ENCODE data around the gene DDX28. TPM values are rescaled to one million over a fixed set of nuclear protein-coding genes. Genes with fewer than 3 reads are reported as not detected.
A peak's percentile ranks its signal among the peaks of the same experiment; 100 is the strongest.

DDX28 gene
- polyA plus RNA-seq, 3 donors, result 14.7 to 42.9 (median 27.7) TPM

DNA sequence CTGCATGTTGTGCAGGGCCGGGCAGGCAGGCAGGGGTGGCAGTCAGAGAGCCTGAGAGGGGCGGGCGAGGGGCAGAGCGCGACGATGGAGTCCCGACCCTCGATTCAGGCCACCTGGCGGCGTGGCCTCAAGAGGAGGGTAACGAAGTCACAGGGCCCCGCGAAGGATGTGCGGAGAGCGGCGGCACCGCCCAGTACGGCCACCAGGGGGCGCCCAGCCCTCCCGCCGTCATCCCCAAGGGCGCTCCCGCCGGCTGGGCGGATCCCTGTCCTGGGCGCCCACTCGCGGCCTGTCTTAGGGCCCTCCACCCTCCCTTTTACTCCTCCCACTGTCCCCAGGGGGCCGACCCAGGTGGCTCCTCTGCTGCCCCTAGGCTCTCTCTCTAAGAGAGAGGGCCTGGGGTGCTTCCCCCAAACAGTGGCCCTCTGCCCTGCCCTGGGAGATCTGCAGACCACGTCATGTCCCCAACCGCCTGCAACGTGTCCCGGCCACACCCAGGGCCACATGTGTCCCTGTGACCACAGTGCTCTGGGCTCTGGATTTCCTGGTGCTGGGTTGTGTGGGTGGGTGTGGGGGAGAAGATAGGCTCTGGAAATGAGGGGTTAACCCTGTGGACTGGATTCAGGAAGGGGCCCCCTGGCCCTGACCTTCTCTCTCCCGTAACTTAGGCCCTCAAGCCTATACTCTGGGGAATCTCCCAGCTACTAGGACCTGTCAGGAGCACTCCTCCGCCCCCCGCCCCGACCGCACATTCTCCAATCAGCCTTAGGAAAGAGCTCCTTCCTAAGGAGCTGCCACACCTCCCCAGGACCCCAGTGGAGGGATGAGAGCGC is 29.6 kb downstream of the DDX28 start:
- peaks cover 63 to 70% of the 10 kb centered on the region in 2 donors for H3K4me1 ChIP-seq (ENCODE audit: control insufficient read depth in 1 of 2, insufficient read depth in 2 of 2, low read length in 2 of 2)

DNA sequence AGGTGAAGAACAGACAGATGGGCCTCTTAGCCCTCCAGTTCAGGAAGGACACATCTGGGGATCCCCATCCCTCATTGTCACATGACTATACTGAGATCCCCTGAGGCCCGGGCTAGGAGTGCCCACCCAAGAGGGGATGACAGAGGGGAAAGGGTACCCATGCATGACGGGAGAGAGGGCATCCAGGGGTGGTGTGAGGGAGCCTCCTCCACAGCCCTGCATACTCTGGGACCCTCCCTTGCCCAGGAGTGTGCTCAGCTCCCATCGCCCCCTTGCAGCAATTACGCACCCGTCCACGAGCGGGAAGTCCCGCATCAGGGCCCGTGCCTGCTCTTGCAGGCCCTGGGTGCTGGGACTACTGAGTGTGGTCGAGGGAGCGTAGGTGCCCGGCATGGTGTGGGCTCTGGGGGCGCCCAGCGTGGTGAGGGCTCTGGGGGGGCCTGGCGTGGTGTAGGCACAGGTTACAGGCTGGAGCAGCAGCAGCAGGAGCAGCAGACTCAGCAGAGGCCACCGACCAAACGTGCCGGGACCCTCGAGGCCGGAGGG is 30.3 kb downstream of the DDX28 start:
- TF ChIP-seq, protein P1, sequence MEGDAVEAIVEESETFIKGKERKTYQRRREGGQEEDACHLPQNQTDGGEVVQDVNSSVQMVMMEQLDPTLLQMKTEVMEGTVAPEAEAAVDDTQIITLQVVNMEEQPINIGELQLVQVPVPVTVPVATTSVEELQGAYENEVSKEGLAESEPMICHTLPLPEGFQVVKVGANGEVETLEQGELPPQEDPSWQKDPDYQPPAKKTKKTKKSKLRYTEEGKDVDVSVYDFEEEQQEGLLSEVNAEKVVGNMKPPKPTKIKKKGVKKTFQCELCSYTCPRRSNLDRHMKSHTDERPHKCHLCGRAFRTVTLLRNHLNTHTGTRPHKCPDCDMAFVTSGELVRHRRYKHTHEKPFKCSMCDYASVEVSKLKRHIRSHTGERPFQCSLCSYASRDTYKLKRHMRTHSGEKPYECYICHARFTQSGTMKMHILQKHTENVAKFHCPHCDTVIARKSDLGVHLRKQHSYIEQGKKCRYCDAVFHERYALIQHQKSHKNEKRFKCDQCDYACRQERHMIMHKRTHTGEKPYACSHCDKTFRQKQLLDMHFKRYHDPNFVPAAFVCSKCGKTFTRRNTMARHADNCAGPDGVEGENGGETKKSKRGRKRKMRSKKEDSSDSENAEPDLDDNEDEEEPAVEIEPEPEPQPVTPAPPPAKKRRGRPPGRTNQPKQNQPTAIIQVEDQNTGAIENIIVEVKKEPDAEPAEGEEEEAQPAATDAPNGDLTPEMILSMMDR (IDR thresholded peaks at IDR 0.05), result no peak
- peaks cover 58 to 65% of the 10 kb centered on the region in 2 donors for H3K4me1 ChIP-seq (ENCODE audit: control insufficient read depth in 1 of 2, insufficient read depth in 2 of 2, low read length in 2 of 2)
- intact Hi-C loops (cut with micrococcal nuclease), result loop anchor here (1.0 to 2.0 kb wide), 3 partner anchors 16 to 48 kb away; partner anchors contain the start of genes DDX28 (in 1 of the 2) and DUS2 (in 1 of the 2)
- peak overlapping the region in 2 of 3 experiments; percentile 42 to 50 for H3K4me3 ChIP-seq (replicated peaks in 1 of 3; ENCODE audit: low read depth in 2 of 3, low read length in 3 of 3)
- H3K27me3 ChIP-seq (ENCODE audit: control insufficient read depth in 2 of 2, insufficient read depth in 2 of 2, low read length in 2 of 2), result no peaks in the 10 kb centered on the region
- peaks cover 22 to 34% of the 10 kb centered on the region in 2 donors for H3K36me3 ChIP-seq (replicated peaks in 1 of 2; ENCODE audit: control insufficient read depth in 1 of 2, insufficient read depth in 2 of 2, low read length in 2 of 2)
- Mint-ChIP-seq H3K4me3 (peak overlapping the region in 1 of 2 donors; percentile 51), H3K27me3 (ENCODE audit: low read depth in 3 of 3) (no peaks in the 10 kb centered on the region), H3K27ac (peak overlapping the region in 4 of 7 donors; percentile 12 to 100 (median 99)), H3K4me1 (peaks cover 60% of the 10 kb centered on the region), H3K9me3 (no peaks in the 10 kb centered on the region), H3K36me3 (peaks cover 32 to 52% of the 10 kb centered on the region in 2 donors)
- peak overlapping the region; percentile 63 for H3K9ac ChIP-seq (ENCODE audit: insufficient read depth, low read length, poor library complexity, severe bottlenecking)
- H2AFZ ChIP-seq (ENCODE audit: insufficient read depth, low read depth, low read length, poor library complexity, severe bottlenecking), result peak overlapping the region; percentile 61
- peak overlapping the region in 1 of 2 donors; percentile 85 for H3K27ac ChIP-seq (ENCODE audit: low read depth in 1 of 2, low read length in 2 of 2)
- H3K4me2 ChIP-seq (replicated peaks; ENCODE audit: extremely low read depth, low read length, poor library complexity, severe bottlenecking), result peak overlapping the region; percentile 64
- DNase-seq, result no peak
- no peaks in the 10 kb centered on the region for H3K9me3 ChIP-seq (replicated peaks in 1 of 2; ENCODE audit: control insufficient read depth in 1 of 2, insufficient read depth in 1 of 2, low read length in 2 of 2)
- H4K20me1 ChIP-seq (ENCODE audit: insufficient read depth, low read length), result peaks cover 36% of the 10 kb centered on the region
- 85% methylated on average over 16 of the region's 20 CpGs for WGBS (ENCODE audit: insufficient coverage)
- H3K79me2 ChIP-seq (ENCODE audit: insufficient read depth, low read length), result peaks cover 37% of the 10 kb centered on the region

More for the DNA sequence above, 29.6 kb downstream of the DDX28 start:
- intact Hi-C loops (cut with micrococcal nuclease), result loop anchor here (1.0 to 2.0 kb wide), 3 partner anchors 15 to 47 kb away; partner anchors contain the start of genes DDX28 (in 1 of the 2) and DUS2 (in 1 of the 2)
- Mint-ChIP-seq H3K36me3 (peaks cover 32 to 52% of the 10 kb centered on the region in 2 donors), H3K27me3 (ENCODE audit: low read depth in 3 of 3) (no peaks in the 10 kb centered on the region), H3K4me3 (peak overlapping the region; percentile 78 to 92), H3K4me1 (peaks cover 56% of the 10 kb centered on the region), H3K9me3 (no peaks in the 10 kb centered on the region), H3K27ac (peak overlapping the region; percentile 98 to 100 (median 100))
- Histone ChIP-seq H3K36me3 (replicated peaks in 1 of 2; ENCODE audit: control insufficient read depth in 1 of 2, insufficient read depth in 2 of 2, low read length in 2 of 2) (peaks cover 22 to 34% of the 10 kb centered on the region in 2 donors), H3K27ac (ENCODE audit: low read depth in 1 of 2, low read length in 2 of 2) (peak overlapping the region; percentile 85 to 97), H2AFZ (ENCODE audit: insufficient read depth, low read depth, low read length, poor library complexity, severe bottlenecking) (peak overlapping the region; percentile 61), H3K4me3 (replicated peaks in 1 of 3; ENCODE audit: low read depth in 2 of 3, low read length in 3 of 3) (peak overlapping the region; percentile 2 to 50 (median 42)), H3K27me3 (ENCODE audit: control insufficient read depth in 2 of 2, insufficient read depth in 2 of 2, low read length in 2 of 2) (no peaks in the 10 kb centered on the region), H3K9ac (ENCODE audit: insufficient read depth, low read length, poor library complexity, severe bottlenecking) (peak overlapping the region; percentile 63), H3K4me2 (replicated peaks; ENCODE audit: extremely low read depth, low read length, poor library complexity, severe bottlenecking) (peak overlapping the region; percentile 64), H3K9me3 (replicated peaks in 1 of 2; ENCODE audit: control insufficient read depth in 1 of 2, insufficient read depth in 1 of 2, low read length in 2 of 2) (peaks cover 0 to 2% of the 10 kb centered on the region in 2 donors), H4K20me1 (ENCODE audit: insufficient read depth, low read length) (peaks cover 34% of the 10 kb centered on the region), H3K79me2 (ENCODE audit: insufficient read depth, low read length) (peaks cover 44% of the 10 kb centered on the region)
- TF ChIP-seq, protein P1 (IDR thresholded peaks at IDR 0.05), result peak; percentile 98
- 2% methylated on average over 32 of the region's 39 CpGs for WGBS (ENCODE audit: insufficient coverage)
- DNase-seq, result peak; percentile 77 to 90 (median 88)

Measured in CD14-positive monocyte (primary cell).